Activated B cell treated with CpG ODN at 0.5 μM for 24 hours (primary cell): ENCODE results near the gene RRBP1. TPM values are rescaled to one million over a fixed set of nuclear protein-coding genes. Genes with fewer than 3 reads are reported as not detected.

ENCODE experiments used
- ATAC-seq: fragments of 200-7000 bp; cut with Tn5 transposase; one replicate; pipeline ENCODE4 v1.10.0; 2021; ENCODE audit warnings: low read depth, mild to moderate bottlenecking, moderate library complexity
- CTCF ChIA-PET: fragments of 350-600 bp; sonication (Branson Sonifier 250); formaldehyde crosslinking; loops from one replicate; lab custom pipeline; 2021; ENCODE audit warnings: antibody characterized with exemption; lab: Charles Lee
- POLR2A ChIA-PET: fragments of 350-600 bp; sonication (Branson Sonifier 250); formaldehyde crosslinking; loops from one replicate; lab custom pipeline; 2021; ENCODE audit warnings: antibody characterized with exemption; lab: Charles Lee
- DNase-seq: peaks from one replicate; pipeline ENCODE4 v3.0.0; 2022
- H3K27ac Mint-ChIP-seq: one replicate; pipeline ENCODE4 v1.8.0; 2020; ENCODE audit warnings: mixed read lengths
- H3K27me3 Mint-ChIP-seq: one replicate; pipeline ENCODE4 v1.8.0; 2021; ENCODE audit warnings: mixed read lengths
- H3K36me3 Mint-ChIP-seq: one replicate; pipeline ENCODE4 v1.8.0; 2021; ENCODE audit warnings: low read depth, mixed read lengths
- H3K4me1 Mint-ChIP-seq: one replicate; pipeline ENCODE4 v1.8.0; 2021; ENCODE audit warnings: mixed read lengths
- H3K4me3 Mint-ChIP-seq: one replicate; pipeline ENCODE4 v1.8.0; 2020; ENCODE audit warnings: mild to moderate bottlenecking, mixed read lengths
- H3K9me3 Mint-ChIP-seq: one replicate; pipeline ENCODE4 v1.8.0; 2020; ENCODE audit warnings: mixed read lengths
- intact Hi-C: fragments of 100-400 bp; cut with micrococcal nuclease; formaldehyde crosslinking; loops from one replicate; pipeline ENCODE4 v1.15.1; 2024
- total RNA-seq: library from RNA; stranded (reverse); gene quantifications from 2 replicates; pipeline ENCODE4 v1.2.3, GENCODE V29; 2022
- TF ChIP-seq, protein P1 (sequence below): fragments of 200-600 bp; IDR thresholded peaks from one replicate; pipeline ENCODE4 v1.8.0; 2022; ENCODE audit warnings: antibody characterized with exemption, mild to moderate bottlenecking

RRBP1 gene
- total RNA-seq, 1 donor from 2014 or later, result 22.0 TPM

- TF ChIP-seq, protein P1, sequence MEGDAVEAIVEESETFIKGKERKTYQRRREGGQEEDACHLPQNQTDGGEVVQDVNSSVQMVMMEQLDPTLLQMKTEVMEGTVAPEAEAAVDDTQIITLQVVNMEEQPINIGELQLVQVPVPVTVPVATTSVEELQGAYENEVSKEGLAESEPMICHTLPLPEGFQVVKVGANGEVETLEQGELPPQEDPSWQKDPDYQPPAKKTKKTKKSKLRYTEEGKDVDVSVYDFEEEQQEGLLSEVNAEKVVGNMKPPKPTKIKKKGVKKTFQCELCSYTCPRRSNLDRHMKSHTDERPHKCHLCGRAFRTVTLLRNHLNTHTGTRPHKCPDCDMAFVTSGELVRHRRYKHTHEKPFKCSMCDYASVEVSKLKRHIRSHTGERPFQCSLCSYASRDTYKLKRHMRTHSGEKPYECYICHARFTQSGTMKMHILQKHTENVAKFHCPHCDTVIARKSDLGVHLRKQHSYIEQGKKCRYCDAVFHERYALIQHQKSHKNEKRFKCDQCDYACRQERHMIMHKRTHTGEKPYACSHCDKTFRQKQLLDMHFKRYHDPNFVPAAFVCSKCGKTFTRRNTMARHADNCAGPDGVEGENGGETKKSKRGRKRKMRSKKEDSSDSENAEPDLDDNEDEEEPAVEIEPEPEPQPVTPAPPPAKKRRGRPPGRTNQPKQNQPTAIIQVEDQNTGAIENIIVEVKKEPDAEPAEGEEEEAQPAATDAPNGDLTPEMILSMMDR, result no peak
- ChIA-PET POLR2A (no interaction called here), CTCF (no interaction called here)
- Mint-ChIP-seq H3K4me1 (peaks cover 10% of the 10 kb centered on the region), H3K27me3 (no peaks in the 10 kb centered on the region), H3K9me3 (no peaks in the 10 kb centered on the region), H3K4me3 (no peak overlapping the region), H3K27ac (no peak overlapping the region), H3K36me3 (peaks cover 16% of the 10 kb centered on the region)
- no peak for DNase-seq
- no peak for ATAC-seq
- intact Hi-C loops, result no loop called here
Measured at GRCh38 chr20:17641520-17641964, 40.5 kb downstream of the RRBP1 start.

DNA sequence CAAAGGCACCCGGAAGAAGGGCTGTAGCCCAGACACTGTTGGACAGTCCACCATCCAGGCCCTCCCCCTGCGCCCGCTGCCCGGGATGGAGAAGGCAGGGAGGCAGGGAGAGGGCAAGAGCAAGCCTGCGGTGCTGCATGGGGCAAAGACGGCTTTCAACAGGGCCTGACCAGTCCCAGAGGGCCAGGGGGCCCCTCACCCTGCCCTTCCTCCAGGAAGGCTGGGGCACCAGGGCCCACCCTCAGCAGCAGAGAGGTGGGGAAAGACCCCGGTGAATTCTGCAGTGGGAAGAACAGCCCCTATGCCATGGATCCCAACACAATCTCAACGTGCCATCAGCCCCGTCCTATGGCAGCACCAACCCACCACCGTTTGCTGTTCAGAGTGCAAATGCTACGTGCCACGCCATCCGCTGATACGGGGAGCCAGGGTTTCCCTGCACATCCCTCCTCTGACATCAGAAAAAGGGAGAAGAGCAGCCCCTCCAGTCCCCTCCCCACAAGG, 41.1 kb downstream of the RRBP1 start:
- DNase-seq, result no peak
- no peak overlapping the region for H3K4me3 Mint-ChIP-seq
- H3K36me3 Mint-ChIP-seq, result peaks cover 18% of the 10 kb centered on the region
- H3K9me3 Mint-ChIP-seq, result no peaks in the 10 kb centered on the region
- ChIA-PET POLR2A (no interaction called here), CTCF (no interaction called here)
- intact Hi-C loops, result no loop called here
- no peak overlapping the region for H3K27ac Mint-ChIP-seq
- TF ChIP-seq, protein P1, result no peak
- no peaks in the 10 kb centered on the region for H3K27me3 Mint-ChIP-seq
- peaks cover 10% of the 10 kb centered on the region for H3K4me1 Mint-ChIP-seq
- no peak for ATAC-seq

DNA sequence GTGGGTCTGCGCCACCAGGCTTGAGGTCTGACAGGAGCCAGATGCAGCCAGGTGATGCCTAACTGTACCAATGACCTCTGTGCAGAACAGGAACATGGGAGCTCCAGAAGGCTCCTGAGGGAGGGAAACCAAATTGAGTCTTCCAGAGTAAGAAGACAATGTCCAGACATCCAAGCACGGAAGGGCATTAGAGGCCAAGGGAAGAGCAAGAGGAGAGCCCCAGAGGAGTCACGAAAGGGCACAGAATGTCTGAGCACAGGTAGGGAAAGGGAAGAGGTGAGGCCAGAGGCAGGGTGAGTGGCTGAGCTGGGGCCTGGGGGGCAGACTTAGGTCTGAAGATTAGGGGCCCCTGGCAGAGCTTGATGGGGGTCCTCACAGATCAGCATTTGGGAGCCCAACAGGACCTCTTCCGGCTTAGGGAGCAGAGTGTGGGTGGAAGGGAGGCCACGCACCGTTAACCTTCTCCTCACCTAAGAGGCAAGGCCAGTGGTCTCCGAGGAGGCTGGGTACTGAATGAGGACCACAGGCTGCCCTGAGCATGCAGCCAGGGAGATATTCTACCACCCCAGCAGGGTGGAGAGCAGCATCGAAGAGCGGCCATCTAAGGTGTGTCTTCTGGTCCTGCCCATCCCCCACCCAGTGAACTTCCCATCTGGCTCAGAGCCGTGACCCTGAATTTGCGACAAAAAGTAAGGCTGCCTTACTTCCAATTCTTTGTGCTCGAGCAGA, 41.7 kb downstream of the RRBP1 start:
- Mint-ChIP-seq H3K27ac (no peak overlapping the region), H3K9me3 (no peaks in the 10 kb centered on the region), H3K27me3 (no peaks in the 10 kb centered on the region), H3K4me3 (no peak overlapping the region), H3K36me3 (peaks cover 20% of the 10 kb centered on the region), H3K4me1 (peaks cover 16% of the 10 kb centered on the region)
- no peak for DNase-seq
- TF ChIP-seq, protein P1, result no peak
- intact Hi-C loops, result no loop called here
- CTCF ChIA-PET, result no interaction called here
- POLR2A ChIA-PET, result no interaction called here
- ATAC-seq, result no peak

DNA sequence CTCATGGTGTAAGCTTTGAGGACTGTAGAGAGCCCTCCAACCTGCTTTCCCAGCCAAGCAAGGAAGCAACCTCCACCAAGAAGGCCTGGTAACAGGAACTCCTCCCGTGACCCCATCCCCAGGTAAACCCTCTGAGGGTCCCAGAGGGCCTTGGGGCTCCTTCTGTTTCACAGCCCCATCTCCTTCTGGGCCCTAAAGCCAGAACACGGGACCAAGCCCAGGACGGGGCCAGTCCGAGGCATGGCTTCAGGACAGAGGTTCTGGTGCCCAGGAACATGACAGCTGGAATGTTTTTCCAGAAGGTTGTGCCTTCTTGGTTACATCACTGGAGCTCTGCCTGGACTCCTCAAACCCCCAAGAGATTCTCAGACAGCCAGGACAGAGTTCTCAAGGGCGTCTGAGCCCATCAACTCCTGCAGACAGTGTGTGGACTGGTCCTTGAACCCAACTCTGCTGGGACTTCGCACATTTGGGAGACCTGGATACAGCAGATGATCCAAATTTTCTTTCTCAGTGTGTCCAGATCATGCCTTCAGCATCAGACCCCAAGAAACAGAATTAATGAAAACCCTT, 43.1 kb downstream of the RRBP1 start:
- Mint-ChIP-seq H3K4me3 (no peak overlapping the region), H3K27ac (no peak overlapping the region), H3K36me3 (peaks cover 23% of the 10 kb centered on the region), H3K9me3 (no peaks in the 10 kb centered on the region), H3K27me3 (no peaks in the 10 kb centered on the region), H3K4me1 (peaks cover 16% of the 10 kb centered on the region)
- DNase-seq, result no peak
- ChIA-PET CTCF (no interaction called here), POLR2A (no interaction called here)
- ATAC-seq, result no peak
- TF ChIP-seq, protein P1, result no peak
- intact Hi-C loops, result no loop called here

DNA sequence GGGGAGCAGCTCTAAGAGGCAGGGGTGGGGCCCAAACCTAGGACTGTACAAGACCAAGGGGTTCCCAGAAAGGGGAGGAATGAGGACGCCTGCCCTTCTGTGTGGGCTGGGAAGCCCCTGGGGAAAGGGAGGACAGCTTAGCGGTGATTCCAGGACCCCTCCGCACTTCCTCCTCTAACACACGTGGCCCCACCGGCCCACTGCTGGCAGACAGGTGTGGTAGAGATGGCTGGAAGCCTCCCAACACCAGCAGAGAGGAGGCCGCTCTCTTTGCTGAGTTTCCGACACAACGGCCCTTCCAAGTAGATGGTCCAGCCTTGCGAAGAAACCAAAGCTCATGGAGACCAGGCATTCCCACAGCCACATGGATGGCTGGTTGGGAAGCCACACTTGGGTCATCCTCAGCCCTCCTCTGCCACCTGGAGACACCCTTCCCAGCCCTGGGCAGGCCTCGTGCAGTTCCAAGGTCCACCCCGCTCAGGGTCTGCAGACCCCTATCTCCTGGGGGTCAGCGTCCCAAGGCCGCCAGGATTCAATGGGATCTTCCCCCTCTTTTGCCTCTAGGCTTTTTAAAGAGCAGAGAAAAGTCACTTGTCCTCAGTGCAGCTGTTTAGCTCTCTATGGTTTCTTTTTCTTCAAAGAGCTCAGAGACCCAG, 43.9 kb downstream of the RRBP1 start:
- TF ChIP-seq, protein P1, result no peak
- CTCF ChIA-PET, result no interaction called here
- H3K27me3 Mint-ChIP-seq, result no peaks in the 10 kb centered on the region
- no peak overlapping the region for H3K27ac Mint-ChIP-seq
- peaks cover 25% of the 10 kb centered on the region for H3K36me3 Mint-ChIP-seq
- POLR2A ChIA-PET, result no interaction called here
- H3K4me1 Mint-ChIP-seq, result peaks cover 12% of the 10 kb centered on the region
- DNase-seq (no peak), ATAC-seq (no peak)
- intact Hi-C loops, result no loop called here
- H3K4me3 Mint-ChIP-seq, result no peak overlapping the region
- no peaks in the 10 kb centered on the region for H3K9me3 Mint-ChIP-seq
